COLO668 (cell line): ENCODE data around the gene CCDC74A.
"Not testable (repeated sequence)": the region's sequence is repeated elsewhere in the genome, so short reads cannot be mapped to it uniquely, and the experiment has no call there.

ENCODE experiments used
- DNase-seq: peaks from one replicate; lab custom pipeline; 2025; ENCODE audit not compliant: unreplicated experiment; lab: John Stamatoyannopoulos, UW

Gene CCDC74A

GRCh38 chr2:131525256-131525655 lies 2.4 kb upstream of the CCDC74A start:
- DNase-seq = not testable (repeated sequence)

- not testable (repeated sequence) for DNase-seq
These were observed 1.5 kb downstream of the CCDC74A start for GRCh38 chr2:131528981-131529863.

- not testable (repeated sequence) for DNase-seq
These were observed 2.3 kb downstream of the CCDC74A start for GRCh38 chr2:131529864-131530445.

- not testable (repeated sequence) for DNase-seq
These were observed 3.1 kb downstream of the CCDC74A start for GRCh38 chr2:131530626-131531344.

- DNase-seq = not testable (repeated sequence)
These were observed 4.0 kb downstream of the CCDC74A start for GRCh38 chr2:131531547-131532185.

GRCh38 chr2:131532723-131533608 lies 5.3 kb downstream of the CCDC74A start:
- not testable (repeated sequence) for DNase-seq

GRCh38 chr2:131533609-131534316 lies 6.1 kb downstream of the CCDC74A start:
- DNase-seq = not testable (repeated sequence)

GRCh38 chr2:131534317-131534672 lies 6.6 kb downstream of the CCDC74A start:
- DNase-seq = not testable (repeated sequence)

GRCh38 chr2:131534965-131535364 lies 7.3 kb downstream of the CCDC74A start:
- not testable (repeated sequence) for DNase-seq

GRCh38 chr2:131535526-131535925 lies 7.8 kb downstream of the CCDC74A start:
- no peak for DNase-seq

- DNase-seq = not testable (repeated sequence)
These were observed 8.5 kb downstream of the CCDC74A start for GRCh38 chr2:131535951-131536826.

GRCh38 chr2:131536841-131537240 lies 9.2 kb downstream of the CCDC74A start:
- not testable (repeated sequence) for DNase-seq

- not testable (repeated sequence) for DNase-seq
These were observed 11.2 kb downstream of the CCDC74A start for GRCh38 chr2:131538856-131539255.

GRCh38 chr2:131542438-131543384 lies 15.0 kb downstream of the CCDC74A start:
- DNase-seq = no peak

- no peak for DNase-seq
These were observed 15.8 kb downstream of the CCDC74A start for GRCh38 chr2:131543385-131543891.

GRCh38 chr2:131544006-131544812 lies 16.5 kb downstream of the CCDC74A start:
- DNase-seq = not testable (repeated sequence)
